GM20431 (cell line): ENCODE data around the gene PTGES2.

Experiments
- in situ Hi-C: fragments of 300-500 bp; cut with MseI, MboI; formaldehyde crosslinking; loops from one replicate; pipeline ENCODE4 v1.15.0; 2020; ENCODE audit warnings: low sequenced_read_pairs; ENCODE audit not compliant: unreplicated experiment

Gene PTGES2

DNA sequence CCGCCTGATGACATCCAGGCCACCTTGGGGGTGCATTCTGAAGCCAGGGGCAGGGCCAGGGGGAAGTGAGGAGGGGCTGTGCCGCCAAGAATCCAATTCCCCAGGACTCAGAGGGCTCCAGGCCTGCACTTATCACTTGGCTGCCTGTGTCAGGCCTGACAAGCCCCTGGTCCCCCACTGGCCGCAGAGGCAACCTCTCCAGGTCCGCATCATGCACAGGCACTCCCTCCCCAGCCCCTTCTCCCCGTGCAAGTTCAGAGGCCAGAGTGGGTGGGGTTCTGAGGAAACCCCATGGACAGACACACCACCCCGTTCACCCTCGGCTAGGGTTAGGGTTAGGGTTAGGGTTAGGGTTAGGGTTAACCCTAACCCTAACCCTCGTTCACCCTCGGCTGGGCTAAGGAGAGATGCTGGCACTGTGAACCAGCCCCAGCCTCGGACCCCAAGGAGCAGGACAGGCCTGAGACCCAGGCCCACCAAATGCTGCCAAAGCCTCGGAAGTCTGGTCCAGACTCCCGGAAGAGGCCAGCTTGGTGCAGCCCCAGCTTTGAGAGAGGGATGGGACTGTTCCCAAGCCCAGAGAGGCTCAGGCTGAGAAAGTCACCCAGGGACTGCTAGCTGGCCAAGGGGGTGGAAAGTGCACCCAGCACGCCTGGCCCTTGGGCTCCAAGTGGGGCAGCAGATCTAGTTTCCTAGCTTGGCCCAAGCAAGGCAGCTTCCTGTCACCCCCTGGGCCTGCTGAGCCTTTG is 26.6 kb upstream of the PTGES2 start:
- in situ Hi-C loops, result no loop called here

DNA sequence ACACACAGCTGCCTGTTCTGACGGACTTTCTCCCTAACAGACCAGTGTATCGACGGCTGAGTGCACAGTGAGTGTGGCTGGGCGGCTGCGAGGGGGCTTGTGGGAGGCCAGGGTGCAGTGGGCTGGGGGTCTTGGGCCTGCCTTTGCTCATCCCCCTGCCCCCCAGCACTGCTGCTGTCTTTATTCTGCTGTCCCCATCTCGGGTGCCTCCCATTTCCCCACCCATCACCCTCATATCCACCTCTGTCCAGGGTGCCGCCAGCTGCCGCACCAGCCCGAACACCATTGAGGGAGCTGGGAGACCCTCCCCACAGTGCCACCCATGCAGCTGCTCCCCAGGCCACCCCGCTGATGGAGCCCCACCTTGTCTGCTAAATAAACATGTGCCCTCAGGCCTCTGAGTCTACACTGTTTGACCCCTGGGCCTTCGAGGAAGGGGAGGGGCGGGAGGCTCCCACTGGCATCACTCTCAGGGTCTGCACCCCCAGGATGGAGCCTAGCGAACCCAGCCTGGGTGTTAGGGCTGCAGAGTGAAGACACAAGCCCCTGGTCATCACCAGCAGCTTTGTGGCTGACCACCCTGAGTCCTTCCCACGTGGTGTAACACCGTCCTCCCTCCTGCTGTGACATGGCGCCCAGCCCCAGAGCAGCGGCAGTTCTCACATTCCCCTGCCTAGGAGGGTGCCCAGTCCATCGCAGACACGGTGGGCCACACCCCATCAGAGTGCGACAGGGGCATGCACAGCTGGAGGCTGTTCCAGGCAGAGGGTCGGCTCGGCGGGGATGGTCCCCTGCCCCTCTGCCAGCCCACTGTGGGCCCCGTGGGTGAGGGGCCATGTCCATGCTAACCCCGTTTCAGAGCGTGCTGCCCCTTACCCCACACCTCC is 25.8 kb upstream of the PTGES2 start:
- in situ Hi-C loops, result no loop called here

DNA sequence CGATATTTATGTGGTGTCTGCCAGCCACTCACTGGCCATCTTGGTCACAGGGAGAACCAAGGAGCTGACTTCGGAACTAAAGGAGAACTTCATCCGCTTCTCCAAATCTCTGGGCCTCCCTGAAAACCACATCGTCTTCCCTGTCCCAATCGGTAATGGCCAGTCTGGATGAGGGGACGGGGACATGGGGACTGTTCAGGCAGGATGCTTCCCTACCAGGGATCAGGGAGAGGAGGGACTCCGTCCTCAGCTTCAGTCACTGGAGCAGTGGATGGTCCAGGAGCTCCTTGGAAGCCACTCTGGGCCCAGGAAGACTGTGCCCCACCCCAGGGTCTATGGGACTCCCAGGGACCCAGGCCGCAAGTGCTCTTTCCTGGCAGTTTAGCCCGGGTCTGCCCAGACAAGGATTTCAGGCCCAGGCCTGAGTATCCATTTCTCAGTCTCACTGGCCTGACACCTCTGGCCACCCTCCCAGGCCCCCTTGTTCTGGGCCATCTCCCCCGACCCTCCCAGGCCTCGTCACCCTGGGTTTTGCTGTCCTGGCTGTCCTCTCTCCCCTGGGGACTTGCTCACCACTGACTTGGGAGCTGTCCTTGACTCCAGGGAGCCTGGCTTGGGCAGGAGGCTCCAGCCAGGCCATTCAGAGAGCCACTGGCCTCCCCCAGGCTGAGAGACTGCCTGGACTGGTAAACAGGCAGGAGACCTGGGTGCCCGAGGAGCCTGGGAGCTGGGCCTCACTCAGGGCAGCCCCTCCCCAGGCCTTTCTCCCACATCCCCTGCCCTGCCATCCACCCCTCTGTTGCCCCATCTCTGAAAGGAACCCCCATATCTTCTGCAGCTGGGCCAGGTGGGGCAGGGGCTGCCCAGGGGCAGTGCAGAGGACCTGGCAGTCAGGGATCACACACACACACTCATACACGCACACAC is 24.9 kb upstream of the PTGES2 start:
- in situ Hi-C loops, result no loop called here

DNA sequence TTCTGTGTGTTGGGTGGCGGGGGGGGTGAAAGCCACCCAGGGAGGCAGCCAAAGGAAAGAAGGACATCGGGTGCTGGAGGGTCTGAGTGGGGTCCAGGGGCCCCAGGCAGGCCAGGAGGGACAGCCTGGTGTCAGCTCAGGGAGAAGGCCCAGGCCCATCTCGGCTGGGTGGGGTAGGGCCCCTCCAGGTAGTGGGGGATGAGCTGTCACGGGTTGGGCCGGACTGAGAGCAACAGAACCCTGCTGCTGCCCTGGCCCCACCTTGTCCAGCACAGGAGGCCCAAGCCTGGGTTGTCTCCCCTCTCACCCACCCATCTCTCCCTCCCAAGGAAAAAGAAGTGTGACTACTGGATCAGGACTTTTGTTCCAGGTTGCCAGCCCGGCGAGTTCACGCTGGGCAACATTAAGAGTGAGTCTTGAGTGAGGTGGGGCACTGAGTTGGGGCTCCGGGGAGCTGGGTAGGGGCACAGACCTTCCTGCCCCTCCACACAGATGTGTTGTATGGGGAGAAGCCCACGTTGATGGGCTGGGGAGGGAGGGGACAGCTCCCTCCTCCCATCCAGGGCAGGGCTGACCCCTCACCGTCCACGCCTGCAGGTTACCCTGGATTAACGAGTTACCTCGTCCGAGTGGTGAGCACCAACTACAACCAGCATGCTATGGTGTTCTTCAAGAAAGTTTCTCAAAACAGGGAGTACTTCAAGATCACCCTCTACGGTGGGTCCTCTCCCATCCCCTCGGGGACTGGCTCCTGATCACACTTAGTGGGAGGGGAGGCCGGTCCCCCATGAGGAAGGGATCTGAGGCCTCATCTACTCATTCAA is 24.0 kb upstream of the PTGES2 start:
- in situ Hi-C loops, result no loop called here

DNA sequence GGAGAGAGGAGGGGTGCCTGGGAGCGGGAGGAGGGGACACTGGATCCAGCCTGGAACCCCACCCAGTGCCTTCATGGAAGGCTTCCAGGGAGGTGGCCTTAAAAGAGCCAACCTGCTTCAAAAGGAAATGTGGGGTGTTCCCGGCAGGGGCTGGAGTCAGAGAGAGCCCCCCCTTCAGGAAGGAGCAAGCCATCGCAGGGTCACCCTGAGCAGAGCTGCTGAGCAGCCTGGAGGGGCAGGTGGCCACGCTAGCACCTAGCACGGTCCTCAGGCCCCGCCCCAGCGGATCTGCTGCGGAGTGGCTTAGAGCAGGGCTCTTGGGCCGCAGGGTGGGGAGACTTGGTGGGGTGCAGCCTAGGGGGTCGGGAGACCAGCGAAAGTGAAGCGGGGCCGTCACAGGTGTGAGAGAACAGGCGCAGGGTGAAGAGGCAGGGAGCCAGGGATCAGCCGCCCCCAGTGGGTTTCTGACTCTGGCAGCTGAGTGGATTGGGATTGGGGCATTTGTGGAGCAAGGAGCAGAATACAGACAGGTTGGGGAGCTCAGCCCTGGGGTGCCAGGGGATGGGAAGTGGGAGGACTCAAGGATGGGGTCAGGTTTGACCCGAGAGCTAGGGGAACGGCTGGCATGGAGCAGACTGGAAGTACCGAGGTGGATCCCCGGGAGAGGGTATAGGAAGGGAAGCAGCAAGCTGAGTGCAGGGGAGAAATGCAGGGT is 23.2 kb upstream of the PTGES2 start:
- in situ Hi-C loops, result no loop called here

DNA sequence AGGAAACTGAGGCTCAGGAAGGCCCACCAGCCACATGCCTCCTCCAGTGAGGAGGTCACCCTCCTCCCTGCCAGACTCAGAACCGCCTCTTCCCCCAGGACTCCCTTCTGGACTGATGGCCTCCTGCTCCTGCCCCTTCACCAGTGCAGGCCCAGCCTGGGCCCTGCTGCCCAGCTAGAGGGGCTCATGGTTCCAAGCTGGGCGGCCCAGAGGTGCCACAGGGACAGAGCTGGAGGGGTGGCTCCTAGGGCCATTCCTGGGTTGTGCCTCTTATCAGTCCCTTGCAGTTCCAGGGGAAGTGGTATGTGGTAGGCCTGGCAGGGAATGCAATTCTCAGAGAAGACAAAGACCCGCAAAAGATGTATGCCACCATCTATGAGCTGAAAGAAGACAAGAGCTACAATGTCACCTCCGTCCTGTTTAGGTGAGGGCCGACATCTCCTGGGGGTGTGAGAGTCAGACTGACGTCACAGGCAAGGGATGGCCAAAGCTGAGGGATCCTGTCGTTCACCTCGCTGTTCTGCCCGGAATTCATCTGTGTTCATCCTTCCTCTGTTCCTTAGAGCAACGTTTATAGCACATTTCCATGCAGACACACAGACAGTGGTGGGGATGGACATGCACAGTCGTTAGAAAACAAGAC is 22.5 kb upstream of the PTGES2 start:
- in situ Hi-C loops, result no loop called here

DNA sequence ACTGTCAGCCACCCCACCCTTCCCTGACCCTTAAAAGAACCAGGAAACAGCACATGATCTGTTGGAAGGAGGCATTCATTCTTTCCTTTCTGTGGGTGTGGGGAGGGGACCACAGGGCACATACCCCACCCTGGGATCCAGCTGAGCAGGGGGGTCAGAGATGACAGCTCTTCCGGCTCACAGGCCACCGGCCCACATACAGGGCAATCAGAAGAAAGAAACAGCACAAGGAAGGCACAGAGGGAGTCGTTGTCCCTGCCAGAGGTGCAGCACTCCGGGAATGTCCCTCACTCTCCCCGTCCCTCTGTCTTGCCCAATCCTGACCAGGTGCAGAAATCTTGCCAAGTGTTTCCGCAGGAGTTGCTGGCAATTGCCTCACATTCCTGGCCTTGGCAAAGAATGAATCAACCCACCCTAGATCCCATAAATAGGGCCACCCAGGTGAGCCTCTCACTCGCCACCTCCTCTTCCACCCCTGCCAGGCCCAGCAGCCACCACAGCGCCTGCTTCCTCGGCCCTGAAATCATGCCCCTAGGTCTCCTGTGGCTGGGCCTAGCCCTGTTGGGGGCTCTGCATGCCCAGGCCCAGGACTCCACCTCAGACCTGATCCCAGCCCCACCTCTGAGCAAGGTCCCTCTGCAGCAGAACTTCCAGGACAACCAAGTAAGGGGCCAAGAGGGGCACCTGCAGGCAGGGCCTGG is 21.6 kb upstream of the PTGES2 start, which contains the start of gene LCN2:
TSS of gene LCN2 (plus strand) at position 453 of the 701 bp plus-strand sequence. CDS start at position 526, 73 bp downstream.
- in situ Hi-C loops, result no loop called here

DNA sequence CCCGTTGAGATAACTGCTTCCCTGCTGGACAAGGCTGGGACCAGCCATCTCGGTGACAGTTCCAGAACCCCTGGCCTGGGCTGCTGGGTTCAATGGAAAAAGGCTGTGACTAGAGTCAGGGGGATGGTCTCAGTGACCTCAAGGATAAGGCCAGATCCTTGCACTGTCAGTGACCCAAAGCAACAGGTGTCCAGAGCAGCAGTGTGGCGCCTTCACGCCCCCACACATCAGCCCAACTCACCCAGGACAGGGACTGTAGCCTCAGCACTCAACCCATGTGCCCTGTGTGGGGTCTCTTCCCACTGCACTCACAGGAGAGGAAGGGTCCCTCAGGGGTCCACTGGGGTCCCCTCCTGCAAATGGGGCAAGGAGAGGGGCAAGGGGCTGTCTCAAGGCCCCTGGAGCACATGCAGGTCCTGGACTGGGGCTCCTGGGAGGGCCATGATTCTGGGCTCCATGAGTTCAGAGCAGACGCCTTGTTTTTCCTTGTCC is 21.0 kb upstream of the PTGES2 start:
- in situ Hi-C loops, result no loop called here

DNA sequence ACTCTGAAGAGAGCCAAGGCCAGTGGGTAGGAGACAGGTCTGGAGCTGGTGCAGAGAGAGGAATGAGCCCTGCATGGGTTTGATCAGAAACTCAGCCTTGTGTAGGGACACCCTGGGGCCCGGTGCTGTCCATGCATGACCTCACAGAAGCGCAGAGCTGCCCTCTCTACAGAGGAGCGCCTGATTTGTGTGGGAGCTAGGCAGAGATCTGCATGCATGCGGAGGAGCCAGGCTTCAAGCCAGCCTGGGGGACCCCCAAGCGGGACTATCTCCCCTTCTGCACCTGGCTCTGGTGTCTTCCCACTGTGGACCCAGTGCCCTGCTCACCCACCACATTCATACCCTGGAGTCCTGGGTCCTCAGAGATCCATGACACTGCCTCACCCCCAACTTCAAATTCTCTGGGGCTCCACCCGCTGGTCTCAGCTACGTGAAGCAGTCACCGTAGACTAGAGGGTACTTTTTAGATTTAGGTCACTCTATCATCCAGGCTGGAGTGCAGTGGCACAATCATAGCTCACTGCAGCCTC is 19.1 kb upstream of the PTGES2 start:
- in situ Hi-C loops, result no loop called here

DNA sequence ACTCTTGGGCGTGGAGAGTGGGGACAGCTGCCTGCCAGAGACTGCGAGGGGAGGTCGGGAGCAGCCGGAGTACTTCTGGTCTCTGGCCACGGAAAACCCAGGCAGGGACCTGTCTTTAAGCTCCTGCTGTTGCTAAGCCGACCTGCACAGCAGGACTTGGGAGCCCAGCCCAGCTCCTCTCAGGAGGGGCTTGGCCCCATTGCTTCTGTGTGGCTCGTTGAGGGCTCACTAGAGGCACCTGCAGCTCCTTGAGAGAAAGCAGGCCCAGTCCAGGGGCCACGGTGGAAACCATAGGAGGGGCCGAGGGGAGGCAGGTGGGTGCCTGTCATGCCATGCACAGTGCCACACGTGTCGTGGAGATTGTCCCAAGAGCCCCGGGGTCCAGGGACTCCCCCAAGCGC is 18.4 kb upstream of the PTGES2 start:
- in situ Hi-C loops, result no loop called here

DNA sequence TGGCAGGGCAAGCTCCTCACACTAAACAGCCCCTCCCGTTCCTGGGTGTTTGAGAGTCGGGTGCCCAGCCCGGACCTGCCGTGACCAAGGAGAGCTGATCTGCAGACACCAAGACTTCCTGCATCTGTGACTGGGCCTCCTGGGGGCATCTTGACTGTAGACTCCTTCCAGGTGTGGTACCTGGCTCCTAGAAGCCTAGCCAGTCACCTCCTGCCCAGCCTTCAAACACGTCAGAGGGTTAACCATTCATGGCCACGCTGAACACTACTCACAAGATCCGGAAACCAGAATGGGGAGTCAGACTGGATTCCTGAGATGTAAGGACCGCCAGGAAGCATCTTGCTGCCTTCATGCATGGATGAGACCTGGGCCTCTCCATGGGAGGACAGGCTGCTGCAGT is 18.0 kb upstream of the PTGES2 start:
- in situ Hi-C loops, result no loop called here

DNA sequence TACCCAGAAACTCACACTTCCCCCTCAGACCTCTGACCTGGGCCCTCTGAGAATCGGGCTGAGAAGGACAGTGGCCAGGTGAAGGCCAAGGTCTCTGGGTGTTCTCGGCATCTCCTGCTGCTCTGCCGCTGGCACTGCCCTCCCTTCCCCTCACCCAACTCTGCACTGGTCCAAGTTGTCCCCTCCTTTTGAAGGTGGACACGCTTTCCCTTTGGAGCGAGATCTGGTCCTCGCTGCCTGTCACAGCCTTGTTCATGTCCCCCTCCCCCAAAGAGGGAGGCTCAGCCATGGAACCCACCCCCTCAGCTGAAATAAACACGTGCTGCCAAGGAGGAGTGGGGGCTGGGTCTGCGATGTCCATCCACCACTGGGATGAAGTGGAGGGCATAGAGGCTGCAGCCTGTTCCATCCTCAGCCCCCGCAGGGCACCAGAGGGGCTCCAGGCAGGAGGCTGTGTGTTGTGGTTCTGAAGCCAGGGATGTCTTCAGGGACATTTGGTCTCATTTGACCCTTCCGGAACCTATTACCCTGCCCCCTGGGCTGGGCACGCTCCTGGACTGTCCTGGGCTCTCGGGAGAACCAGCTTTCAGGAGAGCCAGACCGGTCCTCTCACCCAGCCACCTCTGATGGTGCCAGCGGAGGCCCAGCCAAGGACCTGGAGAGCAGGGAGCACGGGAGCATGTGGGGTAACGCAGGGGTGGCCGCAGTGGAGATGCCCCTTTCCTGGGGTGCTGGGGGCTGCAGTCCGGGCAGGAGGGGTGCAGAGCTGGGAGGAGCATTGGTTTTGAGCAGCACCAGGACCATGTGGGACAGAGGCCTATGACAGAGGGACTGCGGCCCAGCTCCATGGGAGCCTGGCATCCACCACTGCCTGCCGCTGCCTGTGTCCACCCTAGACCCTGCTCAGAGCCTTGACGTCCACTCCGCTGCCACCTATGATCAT is 17.0 kb upstream of the PTGES2 start:
- in situ Hi-C loops, result no loop called here

DNA sequence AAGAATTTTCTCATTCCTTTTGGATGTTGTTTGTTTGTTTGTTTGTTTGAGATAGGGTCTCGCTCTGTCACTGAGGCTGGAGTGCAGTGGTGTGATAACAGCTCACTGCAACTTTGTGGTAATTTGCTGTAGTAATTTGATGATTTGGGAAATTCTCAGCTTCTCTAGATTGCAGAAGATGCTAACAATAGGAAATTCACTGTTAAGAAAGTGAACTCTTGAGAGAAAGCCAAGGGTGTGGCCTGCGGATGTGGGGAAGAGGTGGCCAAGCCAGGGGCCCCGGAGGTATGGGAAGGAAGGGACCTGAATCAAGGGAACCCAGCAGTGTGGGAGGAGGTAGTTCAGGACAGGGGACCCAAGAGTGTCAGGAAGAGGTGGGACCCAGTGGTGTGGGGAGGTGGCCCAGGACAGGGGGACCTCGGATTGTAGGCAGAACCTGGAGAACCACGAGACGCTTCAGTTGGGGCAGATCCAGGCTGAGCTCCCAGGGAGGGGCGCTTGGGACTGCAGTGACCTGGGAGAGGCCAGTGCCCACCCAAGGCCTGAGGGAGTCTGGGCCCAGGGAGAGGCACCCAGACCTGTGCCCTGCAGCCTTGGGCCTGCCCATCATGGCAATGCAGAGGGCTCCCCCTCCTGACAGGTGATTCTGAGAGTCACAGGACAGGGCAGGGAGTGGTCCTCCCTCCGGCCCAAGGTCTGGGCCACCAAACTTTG is 16.2 kb upstream of the PTGES2 start:
- in situ Hi-C loops, result no loop called here

DNA sequence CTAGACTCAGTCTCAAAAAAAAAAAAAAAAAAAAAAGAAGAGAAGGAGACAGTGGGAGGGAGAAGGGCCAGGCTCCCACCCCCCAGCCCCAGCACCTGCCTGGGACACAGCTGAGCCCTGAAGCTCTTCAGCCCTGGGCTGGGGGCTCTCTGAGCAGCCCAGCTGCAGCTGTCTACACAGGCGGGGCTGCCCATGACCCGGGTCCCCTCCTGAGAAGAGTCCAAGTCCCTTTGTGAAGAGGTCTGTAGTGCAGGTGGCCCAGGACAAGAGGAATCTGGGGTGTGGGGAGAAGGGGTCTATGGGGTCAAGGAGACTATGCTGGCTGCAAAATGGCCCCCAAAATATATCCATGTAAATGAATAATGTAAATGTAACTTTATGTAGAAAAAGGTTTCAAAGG is 15.1 kb upstream of the PTGES2 start:
- in situ Hi-C loops, result no loop called here

DNA sequence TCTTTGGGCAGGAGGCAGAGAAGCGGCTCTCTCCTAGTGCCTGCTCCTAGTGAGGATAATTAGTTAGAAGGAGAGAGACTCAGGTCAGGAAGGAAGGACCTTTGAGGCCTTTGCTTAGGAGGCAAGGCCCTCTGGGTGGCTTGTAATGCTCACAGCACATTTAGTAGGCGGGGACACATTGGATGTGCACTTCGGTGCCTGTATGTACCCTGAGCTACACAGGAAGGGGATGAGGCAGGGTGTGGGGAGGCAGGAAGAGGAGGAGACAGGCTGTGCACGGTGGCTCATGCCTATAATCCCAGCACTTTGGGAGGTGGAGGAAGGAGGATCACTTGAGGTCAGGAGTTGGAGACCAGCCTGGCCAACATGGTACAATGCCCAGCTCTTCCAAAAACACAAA is 14.5 kb upstream of the PTGES2 start:
- in situ Hi-C loops, result no loop called here

DNA sequence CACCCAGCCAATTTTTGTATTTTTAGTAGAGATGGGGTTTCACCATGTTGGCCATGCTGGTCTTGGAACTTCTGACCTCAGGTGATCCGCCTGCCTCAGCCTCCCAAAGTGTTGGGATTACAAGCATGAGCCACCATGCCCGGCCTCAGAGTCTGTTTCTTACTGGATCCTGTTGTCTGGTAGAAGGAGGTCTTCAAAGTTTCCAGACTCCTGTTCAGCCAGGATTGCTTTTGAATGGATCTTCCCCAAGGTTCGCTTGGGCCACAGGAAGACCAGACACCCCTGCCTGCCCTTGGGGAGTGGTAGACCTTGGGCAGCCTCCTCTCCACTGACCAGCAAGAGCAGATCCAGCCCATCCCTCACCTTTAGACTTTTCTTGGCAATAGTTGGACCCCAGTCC is 14.1 kb upstream of the PTGES2 start:
- in situ Hi-C loops, result no loop called here
